Right hindlimb (tissue), 1 donor: ENCODE measurements around the gene VPS35.

ENCODE experiments used
- DNase-seq: peaks from one replicate; pipeline ENCODE4 v3.0.0-alpha.2; 2018

VPS35 gene

GRCh38 chr16:46606231-46606630, 82.7 kb downstream of the VPS35 start:
- no peak for DNase-seq
